ENCODE measurements around the gene ARID5B.

GRCh38 chr10:62048919-62049623 is 147.6 kb downstream of the ARID5B start:
- TF ChIP-seq CTCF (IDR thresholded peaks at IDR 0.05) (no peak), ZFX (IDR thresholded peaks at IDR 0.05; ENCODE audit: borderline replicate concordance) (no peak)
